Tongue (tissue), 3 donors: ENCODE data around the gene ZNF492. TPM values are rescaled to one million over a fixed set of nuclear protein-coding genes. Genes with fewer than 3 reads are reported as not detected.
"Not testable (repeated sequence)": the region's sequence is repeated elsewhere in the genome, so short reads cannot be mapped to it uniquely, and the experiment has no call there.

Source experiments
- DNase-seq: peaks from one replicate; pipeline ENCODE4 v3.0.0-alpha.2; 2015
- small RNA-seq: library from RNA; depleted of rRNA; stranded (forward); fragments of <200 nt; gene quantifications from one replicate; pipeline ENCODE3, GENCODE V24; 2014; ENCODE audit warnings: low replicate concordance
- total RNA-seq: library from RNA; depleted of rRNA; stranded (reverse); fragments of >200 nt; gene quantifications from one replicate; pipeline ENCODE4 v1.2.3, GENCODE V29; 2014

ZNF492 gene
- total RNA-seq, 1 donor from 2014 or later: 1.6 TPM

DNA sequence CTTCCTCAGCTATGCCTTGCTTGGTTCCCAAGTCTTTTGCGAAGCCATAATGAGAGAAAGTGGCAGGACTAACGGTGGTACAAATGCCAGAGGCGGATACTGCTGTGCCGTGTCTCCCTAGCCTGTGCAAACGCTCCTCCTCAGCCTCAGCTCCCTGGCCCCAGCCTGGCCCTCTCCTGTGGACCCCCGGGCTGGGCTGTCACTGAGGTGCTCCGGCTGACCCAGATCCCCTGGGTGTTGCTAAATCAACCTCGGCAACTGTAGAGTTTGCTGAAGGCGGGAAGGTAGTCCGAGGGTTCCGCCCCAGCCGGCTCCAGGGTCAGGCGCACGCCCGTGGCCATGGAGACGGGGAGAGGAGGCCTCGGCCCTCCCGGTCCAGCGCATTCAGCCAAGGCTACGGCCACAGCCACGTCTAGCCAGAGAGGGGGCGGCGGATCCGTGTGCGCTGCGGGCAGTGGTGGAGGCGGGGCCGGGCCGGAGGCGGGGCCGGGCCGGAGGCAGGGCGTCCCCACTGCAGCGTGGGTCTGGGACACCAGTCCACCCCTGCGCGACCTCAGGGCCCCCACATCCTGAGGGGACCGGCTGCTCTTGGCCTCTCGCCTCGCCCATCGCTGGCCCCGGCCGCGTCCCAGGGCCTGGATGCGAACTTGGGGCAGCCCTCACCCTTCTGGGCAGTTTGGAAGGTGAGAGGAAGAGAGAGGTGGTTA, 16.4 kb upstream of the ZNF492 start:
- no peak for DNase-seq

DNA sequence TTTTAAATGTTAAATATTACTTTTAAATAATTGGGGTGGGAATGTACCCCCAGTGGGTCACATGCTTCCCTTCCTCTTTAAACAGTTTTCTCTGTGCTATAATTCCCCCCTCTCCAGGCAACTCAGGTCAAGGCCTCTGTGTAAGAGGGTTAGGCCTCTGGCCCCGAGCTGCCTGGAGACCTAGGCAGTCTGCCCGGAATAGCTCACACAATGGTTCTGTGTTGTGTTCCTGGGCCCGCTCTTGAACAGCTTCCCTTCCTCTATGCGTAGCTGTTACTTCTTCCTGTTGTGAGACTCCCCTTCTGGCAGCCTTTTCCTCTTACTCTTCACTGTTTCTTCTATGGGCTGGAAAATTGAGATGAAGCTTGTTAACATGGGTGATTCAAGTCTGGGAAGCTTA, 14.8 kb upstream of the ZNF492 start:
- DNase-seq: no peak

DNA sequence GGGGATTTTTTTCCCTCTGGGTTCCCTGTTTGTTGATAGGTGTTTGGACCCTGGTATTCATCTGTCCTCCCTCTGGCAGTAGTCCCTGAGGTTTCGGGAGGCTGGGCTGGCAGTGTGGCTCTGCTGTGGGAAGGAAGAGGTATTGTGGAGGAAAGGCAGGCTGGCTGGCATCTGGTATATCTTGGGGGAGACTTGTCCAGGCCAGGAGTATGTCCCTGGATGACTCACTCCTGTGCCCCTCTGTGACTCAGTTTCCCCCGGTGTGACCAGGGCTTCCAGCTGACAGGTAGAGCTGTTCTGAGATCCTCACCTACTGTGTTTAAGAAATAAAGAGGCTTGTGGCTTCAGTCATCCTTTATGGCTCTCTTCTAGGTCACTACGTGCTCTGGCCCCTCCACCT, 14.2 kb upstream of the ZNF492 start:
- no peak for DNase-seq

DNA sequence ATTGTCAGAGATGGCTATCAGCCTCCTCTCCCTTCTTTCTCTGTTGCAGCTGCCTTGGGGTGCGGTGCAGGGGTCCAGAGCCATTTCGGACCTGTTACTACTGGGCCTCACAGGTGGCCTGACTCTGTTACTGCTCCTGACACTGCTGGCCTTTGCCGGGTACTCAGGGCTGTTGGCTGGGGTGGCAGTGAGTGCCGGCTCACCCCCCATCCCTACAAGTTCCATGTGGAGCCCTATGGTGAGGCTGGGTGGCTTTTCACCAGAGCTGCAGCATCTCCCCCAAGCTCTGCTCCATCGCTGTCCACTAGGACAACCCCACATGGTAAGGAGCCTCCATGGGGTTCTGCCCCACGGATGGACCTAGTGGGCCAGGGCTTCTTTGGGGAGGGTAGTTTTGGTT, 13.7 kb upstream of the ZNF492 start:
- no peak for DNase-seq

DNA sequence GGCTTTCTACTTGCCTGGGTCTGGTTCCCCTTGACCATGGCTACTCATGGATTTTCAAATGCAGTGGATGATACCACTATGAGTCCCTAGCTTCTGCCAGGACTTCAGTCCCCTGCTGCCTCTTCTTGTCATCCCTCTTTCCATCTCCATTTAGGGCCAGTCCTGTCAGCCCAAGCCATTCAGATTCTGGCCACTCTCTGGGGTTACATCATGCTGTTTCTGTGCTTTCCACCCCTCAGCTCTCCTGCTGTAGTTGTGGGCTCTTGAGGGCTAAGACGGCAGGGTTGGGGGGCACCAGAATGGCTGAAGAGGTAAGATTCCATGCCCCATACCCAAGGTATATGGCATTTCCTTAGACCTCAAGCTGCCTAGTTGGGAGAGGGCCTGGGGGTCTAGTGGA, 13.2 kb upstream of the ZNF492 start:
- no peak for DNase-seq

GRCh38 chr19:22622020-22622419, 12.1 kb upstream of the ZNF492 start:
- DNase-seq: no peak

DNA sequence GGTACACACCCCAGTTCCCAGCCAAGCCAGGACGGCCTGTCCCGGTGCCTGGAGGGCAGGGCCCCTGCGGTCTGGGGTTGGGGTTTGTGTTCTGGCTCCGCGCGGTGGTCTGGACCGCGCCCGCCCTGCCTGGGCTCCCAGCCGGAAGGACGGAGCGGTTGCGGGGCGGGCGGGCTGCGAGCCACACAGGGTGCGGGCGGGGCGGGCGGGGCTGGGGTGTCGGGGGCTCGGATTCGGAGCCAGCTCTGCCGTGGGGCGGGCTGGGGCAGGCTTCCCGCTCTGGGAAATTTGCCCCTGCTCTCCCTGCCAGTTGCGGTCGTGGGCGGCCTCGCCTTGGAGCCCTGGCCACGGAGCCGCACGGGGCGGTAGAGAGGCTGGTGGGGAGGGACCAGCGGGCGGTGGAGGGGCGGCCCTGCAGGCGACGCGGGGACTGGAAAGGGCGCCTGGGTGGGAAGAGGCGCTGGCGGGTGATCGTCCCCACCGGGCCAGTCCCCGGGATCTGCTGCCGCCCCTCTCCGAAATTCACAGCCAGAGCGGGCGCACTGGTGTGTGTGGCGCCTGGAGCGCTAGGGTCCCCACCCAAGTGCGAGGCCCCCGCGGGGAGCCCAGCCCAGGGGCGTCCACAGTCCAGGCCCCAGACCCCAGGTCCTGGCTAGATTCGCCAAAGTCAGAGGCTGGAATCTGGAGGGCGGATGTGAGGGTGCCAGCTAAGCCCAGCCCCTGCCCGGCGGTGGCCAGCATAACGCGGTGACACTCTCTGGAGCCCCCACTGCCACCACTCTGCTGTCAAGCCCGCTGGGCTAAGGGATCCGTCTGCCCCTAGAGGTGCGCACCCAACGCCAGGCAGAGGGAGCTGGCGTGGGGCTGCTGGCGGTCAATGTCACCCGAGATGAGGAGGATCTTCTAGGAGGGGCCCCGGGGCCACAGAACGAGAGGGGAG, 11.0 kb upstream of the ZNF492 start:
- peak; percentile 8 for DNase-seq

DNA sequence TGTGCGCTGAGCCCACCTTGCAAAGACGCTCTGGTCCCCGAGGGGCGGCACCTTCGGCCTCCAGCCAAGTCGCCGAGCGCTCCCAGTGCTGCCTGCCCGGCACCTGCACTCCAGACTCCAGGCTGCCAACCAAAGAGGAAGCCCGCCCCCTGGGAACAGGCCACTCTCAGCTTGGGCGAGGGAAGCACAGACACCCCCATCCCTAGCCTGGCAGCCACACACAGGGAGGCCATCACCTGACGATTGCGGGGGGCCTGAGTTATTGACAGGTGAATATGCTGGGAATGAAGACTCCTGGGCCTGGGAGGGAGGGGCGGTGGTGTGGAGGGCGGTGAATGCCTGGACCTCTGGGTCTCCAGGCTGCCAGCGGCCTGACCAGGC, 10.3 kb upstream of the ZNF492 start:
- DNase-seq: no peak

DNA sequence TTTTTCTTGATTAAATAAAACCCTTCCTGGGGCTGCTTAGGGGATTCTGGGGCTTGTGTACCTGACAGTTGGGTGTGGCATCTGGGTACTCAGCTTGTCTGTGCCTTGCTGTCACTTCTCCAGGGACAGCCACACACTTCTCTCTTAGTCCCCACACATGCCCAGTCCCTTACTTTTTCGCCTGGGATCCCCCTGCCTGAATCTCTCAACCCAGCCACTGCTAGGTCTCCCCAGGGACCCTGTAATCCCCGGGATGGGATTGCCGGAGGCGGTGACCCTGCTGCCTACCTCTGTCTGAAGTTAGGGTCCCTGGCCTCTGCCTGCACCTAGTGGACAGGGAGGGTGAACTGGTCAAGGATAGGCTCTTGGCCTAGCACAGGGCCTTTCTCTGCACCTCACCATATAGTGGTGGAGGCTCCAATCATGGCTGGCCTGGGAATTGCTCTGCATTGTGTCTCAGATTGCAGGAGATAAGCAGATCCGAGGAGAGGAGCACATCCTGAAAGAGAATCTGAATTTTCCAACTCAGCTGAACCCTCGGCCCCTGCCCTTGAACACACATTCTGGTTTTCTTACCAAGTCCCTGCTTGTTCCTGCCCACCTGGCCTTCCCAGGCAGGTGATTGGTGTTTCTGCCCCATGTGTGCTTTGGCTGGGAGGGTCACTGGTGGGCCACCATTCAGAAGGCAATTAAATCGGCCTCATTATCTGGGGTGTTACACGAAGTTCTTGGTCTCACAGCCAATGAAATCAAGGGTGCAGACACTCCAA, 8.7 kb upstream of the ZNF492 start:
- DNase-seq: no peak

- DNase-seq: no peak
Measured at GRCh38 chr19:22627526-22627925, 6.6 kb upstream of the ZNF492 start.

- no peak for DNase-seq
Measured at GRCh38 chr19:22628401-22628800, 5.7 kb upstream of the ZNF492 start.

DNA sequence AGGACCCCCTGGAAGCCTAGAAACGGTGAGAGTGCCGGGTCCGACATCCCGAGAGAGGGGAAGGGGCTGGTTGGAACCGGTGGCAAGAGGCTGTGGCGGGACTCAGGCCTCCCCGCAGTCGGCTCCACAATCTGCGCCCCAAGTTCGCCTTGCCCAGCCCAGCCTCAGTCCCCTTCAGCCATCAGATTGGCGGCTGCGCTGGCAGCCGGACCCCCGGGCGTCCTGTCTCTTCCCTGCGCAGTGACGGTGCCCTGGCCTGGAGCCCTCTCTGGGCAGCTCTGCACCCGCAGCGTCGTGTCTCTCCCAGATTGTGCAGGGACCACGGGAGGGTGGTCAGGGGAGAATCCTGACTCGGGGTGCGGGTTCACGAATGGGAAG, 315 bp downstream of the ZNF492 start:
- DNase-seq: no peak

DNA sequence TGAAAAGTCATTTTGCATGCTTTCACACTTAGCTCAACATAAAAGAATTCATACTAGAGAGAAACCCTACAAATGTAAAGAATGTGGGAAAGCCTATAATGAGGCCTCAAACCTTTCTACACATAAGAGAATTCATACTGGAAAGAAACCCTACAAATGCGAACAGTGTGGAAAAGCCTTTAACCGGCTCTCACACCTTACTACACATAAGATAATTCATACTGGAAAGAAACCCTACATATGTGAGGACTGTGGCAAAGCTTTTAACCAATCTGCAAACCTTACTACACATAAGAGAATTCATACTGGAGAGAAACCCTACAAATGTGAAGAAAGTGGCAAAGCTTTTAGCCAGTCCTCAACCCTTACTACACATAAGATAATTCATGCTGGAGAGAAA, 51.4 kb downstream of the ZNF492 start:
- not testable (repeated sequence) for DNase-seq

DNA sequence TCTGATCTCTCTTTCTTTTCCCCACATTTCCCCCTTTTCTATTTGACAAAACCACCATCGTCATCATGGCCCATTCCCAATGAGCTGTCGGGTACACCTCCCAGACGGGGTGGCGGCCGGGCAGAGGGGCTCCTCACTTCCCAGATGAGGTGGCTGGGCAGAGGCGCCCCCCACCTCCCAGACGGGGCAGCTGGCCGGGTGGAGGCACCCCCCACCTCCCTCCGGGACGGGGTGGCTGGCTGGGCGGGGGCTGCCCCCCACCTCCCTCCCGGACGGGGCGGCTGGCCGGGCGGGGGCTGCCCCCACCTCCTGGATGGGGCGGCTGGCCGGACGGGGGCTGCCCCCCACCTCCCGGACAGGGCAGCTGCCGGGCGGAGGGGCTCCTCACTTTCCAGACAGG, 68.5 kb downstream of the ZNF492 start:
- not testable (repeated sequence) for DNase-seq

GRCh38 chr19:22703096-22703495, 69.0 kb downstream of the ZNF492 start:
- not testable (repeated sequence) for DNase-seq

DNA sequence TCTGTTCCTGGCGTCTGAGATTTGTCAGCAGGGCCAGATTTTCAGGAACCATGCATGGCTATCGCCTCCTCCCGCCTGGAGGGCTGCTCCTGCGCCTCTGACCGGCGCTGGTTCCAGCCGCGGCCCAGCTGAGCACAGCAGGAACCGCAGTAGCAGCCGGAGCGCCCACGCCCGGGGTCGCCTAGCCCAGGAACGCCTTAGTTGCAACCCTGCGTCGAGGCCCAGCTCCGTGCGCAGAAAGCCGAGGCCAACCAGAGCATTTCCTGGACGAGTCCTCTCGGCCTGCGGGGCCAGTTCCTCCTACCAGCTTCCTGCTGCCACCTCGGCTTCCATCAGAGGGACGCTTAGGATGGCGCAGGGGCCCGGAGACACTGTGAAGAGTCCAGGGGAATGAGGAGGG, 74.9 kb downstream of the ZNF492 start:
- no peak for DNase-seq

Small RNAs within 50 kb of the gene (small RNA-seq; reads per million reads assigned to genes)
- gene AC011467.2: not detected

Other genes starting within 250 kb of the ZNF492 start
- 2.3 TPM for gene ZNF98, start 212.0 kb upstream of the ZNF492 start, total RNA-seq
- 0.51 TPM for gene ZNF99, start 149.8 kb downstream of the ZNF492 start, total RNA-seq
- not detected for gene ZNF723, start 198.0 kb downstream of the ZNF492 start, total RNA-seq